Measurements from ENCODE around the gene MAP1S. TPM values are rescaled to one million over a fixed set of nuclear protein-coding genes. Genes with fewer than 3 reads are reported as not detected.

Gene MAP1S
- total RNA-seq, 1 donor from 2014 or later, result 93.4 TPM

GRCh38 chr19:17722655-17723240 lies 3.5 kb downstream of the MAP1S start:
- Mint-ChIP-seq H3K27ac (ENCODE audit: unreplicated experiment) (no peak overlapping the region), H3K27me3 (ENCODE audit: low read depth) (no peaks in the 10 kb centered on the region), H3K36me3 (ENCODE audit: low read depth) (no peaks in the 10 kb centered on the region), H3K4me1 (peaks cover 25% of the 10 kb centered on the region), H3K4me3 (peak overlapping the region; percentile 41), H3K9me3 (no peaks in the 10 kb centered on the region)
- DNase-seq (ENCODE audit: low read depth, low spot score), result no peak
- TF ChIP-seq, protein P1, sequence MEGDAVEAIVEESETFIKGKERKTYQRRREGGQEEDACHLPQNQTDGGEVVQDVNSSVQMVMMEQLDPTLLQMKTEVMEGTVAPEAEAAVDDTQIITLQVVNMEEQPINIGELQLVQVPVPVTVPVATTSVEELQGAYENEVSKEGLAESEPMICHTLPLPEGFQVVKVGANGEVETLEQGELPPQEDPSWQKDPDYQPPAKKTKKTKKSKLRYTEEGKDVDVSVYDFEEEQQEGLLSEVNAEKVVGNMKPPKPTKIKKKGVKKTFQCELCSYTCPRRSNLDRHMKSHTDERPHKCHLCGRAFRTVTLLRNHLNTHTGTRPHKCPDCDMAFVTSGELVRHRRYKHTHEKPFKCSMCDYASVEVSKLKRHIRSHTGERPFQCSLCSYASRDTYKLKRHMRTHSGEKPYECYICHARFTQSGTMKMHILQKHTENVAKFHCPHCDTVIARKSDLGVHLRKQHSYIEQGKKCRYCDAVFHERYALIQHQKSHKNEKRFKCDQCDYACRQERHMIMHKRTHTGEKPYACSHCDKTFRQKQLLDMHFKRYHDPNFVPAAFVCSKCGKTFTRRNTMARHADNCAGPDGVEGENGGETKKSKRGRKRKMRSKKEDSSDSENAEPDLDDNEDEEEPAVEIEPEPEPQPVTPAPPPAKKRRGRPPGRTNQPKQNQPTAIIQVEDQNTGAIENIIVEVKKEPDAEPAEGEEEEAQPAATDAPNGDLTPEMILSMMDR (conservative IDR thresholded peaks at IDR 0.05), result no peak

GRCh38 chr19:17724655-17725054 lies 5.4 kb downstream of the MAP1S start:
- H3K9me3 Mint-ChIP-seq, result no peaks in the 10 kb centered on the region
- H3K36me3 Mint-ChIP-seq (ENCODE audit: low read depth), result no peaks in the 10 kb centered on the region
- H3K27me3 Mint-ChIP-seq (ENCODE audit: low read depth), result no peaks in the 10 kb centered on the region
- no peak for DNase-seq (ENCODE audit: low read depth, low spot score)
- H3K27ac Mint-ChIP-seq (ENCODE audit: unreplicated experiment), result no peak overlapping the region
- TF ChIP-seq, protein P1 (conservative IDR thresholded peaks at IDR 0.05), result no peak
- no peak overlapping the region for H3K4me3 Mint-ChIP-seq
- peaks cover 17% of the 10 kb centered on the region for H3K4me1 Mint-ChIP-seq

GRCh38 chr19:17725422-17726078 lies 6.3 kb downstream of the MAP1S start:
- H3K4me1 Mint-ChIP-seq, result peaks cover 10% of the 10 kb centered on the region
- peaks cover 8% of the 10 kb centered on the region for H3K36me3 Mint-ChIP-seq (ENCODE audit: low read depth)
- TF ChIP-seq, protein P1 (conservative IDR thresholded peaks at IDR 0.05), result peak; percentile 44
- no peaks in the 10 kb centered on the region for H3K27me3 Mint-ChIP-seq (ENCODE audit: low read depth)
- DNase-seq (ENCODE audit: low read depth, low spot score), result no peak
- no peaks in the 10 kb centered on the region for H3K9me3 Mint-ChIP-seq
- no peak overlapping the region for H3K4me3 Mint-ChIP-seq
- no peak overlapping the region for H3K27ac Mint-ChIP-seq (ENCODE audit: unreplicated experiment)

DNA sequence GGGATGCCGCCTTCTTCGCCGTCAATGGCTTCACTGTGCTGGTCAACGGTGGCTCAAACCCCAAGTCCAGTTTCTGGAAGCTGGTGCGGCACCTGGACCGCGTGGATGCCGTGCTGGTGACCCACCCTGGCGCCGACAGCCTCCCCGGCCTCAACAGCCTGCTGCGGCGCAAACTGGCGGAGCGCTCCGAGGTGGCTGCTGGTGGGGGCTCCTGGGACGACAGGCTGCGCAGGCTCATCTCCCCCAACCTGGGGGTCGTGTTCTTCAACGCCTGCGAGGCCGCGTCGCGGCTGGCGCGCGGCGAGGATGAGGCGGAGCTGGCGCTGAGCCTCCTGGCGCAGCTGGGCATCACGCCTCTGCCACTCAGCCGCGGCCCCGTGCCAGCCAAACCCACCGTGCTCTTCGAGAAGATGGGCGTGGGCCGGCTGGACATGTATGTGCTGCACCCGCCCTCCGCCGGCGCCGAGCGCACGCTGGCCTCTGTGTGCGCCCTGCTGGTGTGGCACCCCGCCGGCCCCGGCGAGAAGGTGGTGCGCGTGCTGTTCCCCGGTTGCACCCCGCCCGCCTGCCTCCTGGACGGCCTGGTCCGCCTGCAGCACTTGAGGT lies 7.0 kb downstream of the MAP1S start:
- peaks cover 6% of the 10 kb centered on the region for H3K4me1 Mint-ChIP-seq
- no peaks in the 10 kb centered on the region for H3K27me3 Mint-ChIP-seq (ENCODE audit: low read depth)
- TF ChIP-seq, protein P1 (conservative IDR thresholded peaks at IDR 0.05), result peak; percentile 7
- H3K9me3 Mint-ChIP-seq, result peaks cover 2% of the 10 kb centered on the region
- DNase-seq (ENCODE audit: low read depth, low spot score), result no peak
- H3K4me3 Mint-ChIP-seq, result no peak overlapping the region
- H3K36me3 Mint-ChIP-seq (ENCODE audit: low read depth), result peaks cover 13% of the 10 kb centered on the region
- H3K27ac Mint-ChIP-seq (ENCODE audit: unreplicated experiment), result no peak overlapping the region

DNA sequence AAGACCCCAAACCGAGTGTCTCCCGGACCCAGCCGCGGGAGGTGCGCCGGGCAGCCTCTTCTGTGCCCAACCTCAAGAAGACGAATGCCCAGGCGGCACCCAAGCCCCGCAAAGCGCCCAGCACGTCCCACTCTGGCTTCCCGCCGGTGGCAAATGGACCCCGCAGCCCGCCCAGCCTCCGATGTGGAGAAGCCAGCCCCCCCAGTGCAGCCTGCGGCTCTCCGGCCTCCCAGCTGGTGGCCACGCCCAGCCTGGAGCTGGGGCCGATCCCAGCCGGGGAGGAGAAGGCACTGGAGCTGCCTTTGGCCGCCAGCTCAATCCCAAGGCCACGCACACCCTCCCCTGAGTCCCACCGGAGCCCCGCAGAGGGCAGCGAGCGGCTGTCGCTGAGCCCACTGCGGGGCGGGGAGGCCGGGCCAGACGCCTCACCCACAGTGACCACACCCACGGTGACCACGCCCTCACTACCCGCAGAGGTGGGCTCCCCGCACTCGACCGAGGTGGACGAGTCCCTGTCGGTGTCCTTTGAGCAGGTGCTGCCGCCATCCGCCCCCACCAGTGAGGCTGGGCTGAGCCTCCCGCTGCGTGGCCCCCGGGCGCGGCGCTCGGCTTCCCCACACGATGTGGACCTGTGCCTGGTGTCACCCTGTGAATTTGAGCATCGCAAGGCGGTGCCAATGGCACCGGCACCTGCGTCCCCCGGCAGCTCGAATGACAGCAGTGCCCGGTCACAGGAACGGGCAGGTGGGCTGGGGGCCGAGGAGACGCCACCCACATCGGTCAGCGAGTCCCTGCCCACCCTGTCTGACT lies 7.9 kb downstream of the MAP1S start:
- no peak overlapping the region for H3K27ac Mint-ChIP-seq (ENCODE audit: unreplicated experiment)
- peaks cover 4% of the 10 kb centered on the region for H3K9me3 Mint-ChIP-seq
- H3K4me1 Mint-ChIP-seq, result peaks cover 9% of the 10 kb centered on the region
- H3K4me3 Mint-ChIP-seq, result no peak overlapping the region
- H3K36me3 Mint-ChIP-seq (ENCODE audit: low read depth), result peaks cover 21% of the 10 kb centered on the region
- no peaks in the 10 kb centered on the region for H3K27me3 Mint-ChIP-seq (ENCODE audit: low read depth)
- DNase-seq (ENCODE audit: low read depth, low spot score), result no peak
- TF ChIP-seq, protein P1 (conservative IDR thresholded peaks at IDR 0.05), result no peak

All from neural crest cell (in vitro differentiated cells).